Measurements from ENCODE around the gene FRYL. TPM values are rescaled to one million over a fixed set of nuclear protein-coding genes. Genes with fewer than 3 reads are reported as not detected.

The FRYL gene
- total RNA-seq, 4 donors from 2014 or later: 43.2 to 92.5 (median 62.1) TPM

GRCh38 chr4:48603366-48604003, 176.6 kb downstream of the FRYL start:
- 96 to 100% methylated on average over 2 to 3 of the region's 3 CpGs for WGBS, 2 donors (ENCODE audit: low coverage in 1 of 2)
- no peaks in the 10 kb centered on the region for H3K4me1 ChIP-seq
- H3K27ac ChIP-seq: no peak overlapping the region
- no peak overlapping the region for H3K4me3 ChIP-seq
- H3K27me3 ChIP-seq: no peaks in the 10 kb centered on the region
- TF ChIP-seq POLR2AphosphoS5 (IDR thresholded peaks at IDR 0.05) (no peak), CTCF (IDR thresholded peaks at IDR 0.05) (no peak)
- H3K9me3 ChIP-seq: no peaks in the 10 kb centered on the region
- no peak for ATAC-seq
- peaks cover 0 to 32% of the 10 kb centered on the region in 2 donors for H3K36me3 ChIP-seq

GRCh38 chr4:48602763-48603162, 177.3 kb downstream of the FRYL start:
- no peak for ATAC-seq
- H3K27me3 ChIP-seq: no peaks in the 10 kb centered on the region
- no peaks in the 10 kb centered on the region for H3K4me1 ChIP-seq
- TF ChIP-seq CTCF (IDR thresholded peaks at IDR 0.05) (no peak), EP300 (IDR thresholded peaks at IDR 0.05) (no peak), POLR2AphosphoS5 (IDR thresholded peaks at IDR 0.05) (no peak), POLR2A (IDR thresholded peaks at IDR 0.05) (no peak)
- peaks cover 0 to 32% of the 10 kb centered on the region in 2 donors for H3K36me3 ChIP-seq
- 88 to 90% methylated on average over 4 of the region's 4 CpGs for WGBS, 2 donors (ENCODE audit: low coverage in 1 of 2)
- no peaks in the 10 kb centered on the region for H3K9me3 ChIP-seq
- no peak overlapping the region for H3K27ac ChIP-seq
- no peak overlapping the region for H3K4me3 ChIP-seq

- Histone ChIP-seq H3K4me3 (no peak overlapping the region), H3K27ac (no peak overlapping the region), H3K9me3 (no peaks in the 10 kb centered on the region), H3K4me1 (no peaks in the 10 kb centered on the region), H3K36me3 (peaks cover 0 to 32% of the 10 kb centered on the region in 2 donors), H3K27me3 (no peaks in the 10 kb centered on the region)
- no peak for TF ChIP-seq CTCF (IDR thresholded peaks at IDR 0.05)
- TF ChIP-seq EP300 (IDR thresholded peaks at IDR 0.05): no peak
- no peak for TF ChIP-seq POLR2A (IDR thresholded peaks at IDR 0.05)
- TF ChIP-seq POLR2AphosphoS5 (IDR thresholded peaks at IDR 0.05): no peak
- ATAC-seq: no peak
- WGBS, 2 donors (ENCODE audit: low coverage in 1 of 2): 54 to 82% methylated on average over 3 of the region's 3 CpGs
Measured at GRCh38 chr4:48602222-48602621, 177.9 kb downstream of the FRYL start.

DNA sequence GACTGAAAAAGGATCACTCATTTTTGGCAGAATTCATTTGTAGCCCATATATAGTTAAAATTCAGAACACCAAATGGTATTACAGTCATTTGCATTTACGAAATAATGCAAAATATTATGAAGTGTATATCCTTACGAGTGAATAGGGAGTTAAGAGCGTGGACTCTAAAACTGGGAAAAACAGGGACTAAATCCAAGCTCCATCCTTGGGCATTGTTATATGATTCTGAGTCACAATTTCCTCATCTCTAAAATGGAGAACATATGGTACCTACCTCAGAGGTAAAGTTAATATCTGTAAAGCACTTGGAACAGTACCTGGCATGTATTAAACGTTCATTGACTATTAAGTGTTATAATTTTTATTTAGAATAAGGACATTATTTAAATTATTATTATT, 183.7 kb downstream of the FRYL start:
- H3K27ac ChIP-seq: no peak overlapping the region
- peaks cover 0 to 30% of the 10 kb centered on the region in 2 donors for H3K36me3 ChIP-seq
- no peak for ATAC-seq
- 82 to 85% methylated on average over 3 to 4 of the region's 4 CpGs for WGBS, 2 donors (ENCODE audit: low coverage in 1 of 2)
- no peaks in the 10 kb centered on the region for H3K27me3 ChIP-seq
- H3K4me3 ChIP-seq: no peak overlapping the region
- H3K9me3 ChIP-seq: no peaks in the 10 kb centered on the region
- no peak for TF ChIP-seq POLR2A (IDR thresholded peaks at IDR 0.05)
- no peak for TF ChIP-seq CTCF (IDR thresholded peaks at IDR 0.05)
- no peak for TF ChIP-seq EP300 (IDR thresholded peaks at IDR 0.05)
- TF ChIP-seq POLR2AphosphoS5 (IDR thresholded peaks at IDR 0.05): no peak
- no peaks in the 10 kb centered on the region for H3K4me1 ChIP-seq

DNA sequence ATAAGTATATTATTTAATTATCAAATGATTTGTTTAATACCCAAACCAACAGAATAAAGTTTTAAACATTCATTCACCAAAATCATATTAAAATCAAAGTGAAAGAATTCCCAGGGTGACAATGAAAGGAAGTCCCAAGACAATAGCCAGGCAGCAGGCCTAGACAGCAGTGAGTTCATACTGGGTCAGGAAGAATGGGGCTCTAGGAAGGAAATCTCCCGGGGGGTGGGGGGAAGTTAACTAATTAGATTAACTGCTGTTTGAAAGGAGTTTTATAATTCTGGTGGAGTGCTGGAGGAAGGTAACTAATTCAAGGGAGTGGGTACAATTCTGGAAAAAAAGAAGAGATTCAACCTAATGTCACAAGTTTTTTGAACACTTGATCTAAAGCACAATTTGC, 185.9 kb downstream of the FRYL start:
- TF ChIP-seq CTCF (IDR thresholded peaks at IDR 0.05) (no peak), EP300 (IDR thresholded peaks at IDR 0.05) (no peak), POLR2A (IDR thresholded peaks at IDR 0.05) (no peak), POLR2AphosphoS5 (IDR thresholded peaks at IDR 0.05) (no peak)
- ATAC-seq: no peak
- peaks cover 0 to 38% of the 10 kb centered on the region in 2 donors for H3K36me3 ChIP-seq

More for the DNA sequence above, 185.9 kb downstream of the FRYL start:
- Histone ChIP-seq H3K4me3 (no peak overlapping the region), H3K27me3 (no peaks in the 10 kb centered on the region), H3K9me3 (no peaks in the 10 kb centered on the region), H3K27ac (no peak overlapping the region), H3K4me1 (no peaks in the 10 kb centered on the region)
- 25 to 27% methylated on average over 1 of the region's 1 CpG for WGBS, 2 donors (ENCODE audit: low coverage in 1 of 2)
